Measurements from ENCODE around the gene FNIP2.

DNA sequence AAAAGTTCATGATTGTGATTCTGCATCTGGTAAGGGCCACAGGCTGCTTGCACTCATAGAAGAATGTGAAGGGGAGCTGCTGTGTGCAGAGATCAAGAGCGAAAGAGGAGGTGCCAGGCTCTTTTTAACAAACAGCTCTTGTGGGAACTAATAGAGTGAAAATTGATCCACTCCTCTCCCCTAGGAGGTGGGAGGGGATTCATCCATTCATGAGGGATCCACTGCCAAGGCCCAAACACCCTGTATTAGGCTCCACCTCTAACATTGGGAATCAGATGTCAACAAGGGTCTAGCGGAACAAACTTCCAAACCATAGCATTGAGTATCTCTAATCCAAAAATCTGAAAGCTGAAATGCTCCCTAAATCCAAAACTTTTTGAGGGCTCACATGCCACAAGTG is 29.2 kb upstream of the FNIP2 start:
- TF ChIP-seq CTCF (IDR thresholded peaks at IDR 0.05 in 2 of 3, conservative IDR thresholded peaks at IDR 0.05 in 1 of 3; ENCODE audit: control insufficient read depth in 2 of 3, extremely low read depth in 1 of 3, insufficient read depth in 1 of 3, low read depth in 3 of 3, low read length in 3 of 3) (no peak), ZNF24 (IDR thresholded peaks at IDR 0.05) (no peak), RAD21 (IDR thresholded peaks at IDR 0.05; ENCODE audit: insufficient read depth, low read depth, low read length) (no peak), POLR2A (IDR thresholded peaks at IDR 0.05; ENCODE audit: low read depth, low read length) (no peak), RFX5 (IDR thresholded peaks at IDR 0.05; ENCODE audit: low read depth, low read length) (no peak), DPF2 (IDR thresholded peaks at IDR 0.05) (no peak), SPI1 (IDR thresholded peaks at IDR 0.05; ENCODE audit: borderline replicate concordance, insufficient read depth, low read depth, low read length) (no peak), ZBTB11 (CRISPR knock-in tag; IDR thresholded peaks at IDR 0.05) (no peak)

All from GM12878 (cell line).